GM12874 (cell line): Measurements from ENCODE around the gene XBP1.
A peak's percentile ranks its signal among the peaks of the same experiment; 100 is the strongest.

Source experiments
- TF ChIP-seq, protein P1 (sequence below): IDR thresholded peaks from 2 replicates; pipeline ENCODE4 v1.5.1; 2011; ENCODE audit warnings: low read depth, mild to moderate bottlenecking, control low read depth, low read length, moderate library complexity; ENCODE audit not compliant: insufficient read depth

The XBP1 gene

DNA sequence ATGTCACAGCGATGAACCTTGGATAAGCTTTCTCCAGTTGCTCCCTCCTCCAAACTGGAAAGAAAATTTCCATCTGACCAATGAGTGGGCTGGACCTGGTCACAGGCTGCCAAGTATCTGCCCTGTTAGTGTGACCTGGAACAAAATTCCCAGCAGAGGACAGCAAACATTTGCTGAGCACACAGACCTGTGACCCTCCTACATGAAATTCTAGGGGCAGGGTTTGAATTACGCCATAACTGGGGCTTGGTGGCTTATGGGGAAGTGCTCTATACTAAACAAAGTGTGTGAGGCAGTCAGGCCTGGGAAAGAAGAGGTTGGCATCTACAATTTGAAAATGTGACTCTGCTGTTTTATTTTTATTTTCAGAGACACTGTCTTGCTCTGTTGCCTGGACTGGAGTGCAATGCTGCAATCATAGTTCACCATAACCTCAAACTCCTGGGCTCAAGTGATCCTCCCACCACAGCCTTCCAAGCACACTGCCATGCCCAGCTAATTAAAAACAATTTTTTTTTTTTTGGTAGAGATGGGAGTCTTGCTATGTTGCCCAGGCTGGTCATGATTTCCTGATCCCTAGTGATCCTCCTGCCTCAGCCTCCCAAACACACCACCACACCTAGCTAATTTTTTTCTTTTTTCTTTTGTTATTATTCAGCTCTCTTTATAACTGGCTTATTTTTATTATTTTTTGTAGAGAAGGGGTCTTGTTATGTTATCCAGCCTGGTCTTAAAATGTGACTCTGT, 13.6 kb upstream of the XBP1 start:
- TF ChIP-seq, protein P1, sequence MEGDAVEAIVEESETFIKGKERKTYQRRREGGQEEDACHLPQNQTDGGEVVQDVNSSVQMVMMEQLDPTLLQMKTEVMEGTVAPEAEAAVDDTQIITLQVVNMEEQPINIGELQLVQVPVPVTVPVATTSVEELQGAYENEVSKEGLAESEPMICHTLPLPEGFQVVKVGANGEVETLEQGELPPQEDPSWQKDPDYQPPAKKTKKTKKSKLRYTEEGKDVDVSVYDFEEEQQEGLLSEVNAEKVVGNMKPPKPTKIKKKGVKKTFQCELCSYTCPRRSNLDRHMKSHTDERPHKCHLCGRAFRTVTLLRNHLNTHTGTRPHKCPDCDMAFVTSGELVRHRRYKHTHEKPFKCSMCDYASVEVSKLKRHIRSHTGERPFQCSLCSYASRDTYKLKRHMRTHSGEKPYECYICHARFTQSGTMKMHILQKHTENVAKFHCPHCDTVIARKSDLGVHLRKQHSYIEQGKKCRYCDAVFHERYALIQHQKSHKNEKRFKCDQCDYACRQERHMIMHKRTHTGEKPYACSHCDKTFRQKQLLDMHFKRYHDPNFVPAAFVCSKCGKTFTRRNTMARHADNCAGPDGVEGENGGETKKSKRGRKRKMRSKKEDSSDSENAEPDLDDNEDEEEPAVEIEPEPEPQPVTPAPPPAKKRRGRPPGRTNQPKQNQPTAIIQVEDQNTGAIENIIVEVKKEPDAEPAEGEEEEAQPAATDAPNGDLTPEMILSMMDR = no peak

DNA sequence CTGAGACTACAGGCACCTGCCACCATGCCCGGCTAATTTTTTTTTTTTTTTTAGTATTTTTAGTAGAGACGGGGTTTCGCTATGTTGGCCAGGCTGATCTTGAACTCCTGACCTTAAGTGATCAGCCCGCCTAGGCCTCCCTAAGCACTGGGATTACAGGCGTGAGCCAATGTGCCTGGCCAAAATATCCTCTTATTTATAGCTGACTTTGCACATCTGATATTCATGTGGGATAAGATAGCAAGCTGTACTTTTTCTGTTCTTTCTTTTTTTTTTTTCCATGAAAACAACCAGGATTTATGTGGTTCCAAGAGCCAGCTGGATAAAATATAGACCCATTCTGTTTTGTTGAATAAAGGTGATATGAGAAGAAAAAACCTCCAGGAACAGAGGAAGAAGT, 12.1 kb upstream of the XBP1 start:
- TF ChIP-seq, protein P1 = no peak

DNA sequence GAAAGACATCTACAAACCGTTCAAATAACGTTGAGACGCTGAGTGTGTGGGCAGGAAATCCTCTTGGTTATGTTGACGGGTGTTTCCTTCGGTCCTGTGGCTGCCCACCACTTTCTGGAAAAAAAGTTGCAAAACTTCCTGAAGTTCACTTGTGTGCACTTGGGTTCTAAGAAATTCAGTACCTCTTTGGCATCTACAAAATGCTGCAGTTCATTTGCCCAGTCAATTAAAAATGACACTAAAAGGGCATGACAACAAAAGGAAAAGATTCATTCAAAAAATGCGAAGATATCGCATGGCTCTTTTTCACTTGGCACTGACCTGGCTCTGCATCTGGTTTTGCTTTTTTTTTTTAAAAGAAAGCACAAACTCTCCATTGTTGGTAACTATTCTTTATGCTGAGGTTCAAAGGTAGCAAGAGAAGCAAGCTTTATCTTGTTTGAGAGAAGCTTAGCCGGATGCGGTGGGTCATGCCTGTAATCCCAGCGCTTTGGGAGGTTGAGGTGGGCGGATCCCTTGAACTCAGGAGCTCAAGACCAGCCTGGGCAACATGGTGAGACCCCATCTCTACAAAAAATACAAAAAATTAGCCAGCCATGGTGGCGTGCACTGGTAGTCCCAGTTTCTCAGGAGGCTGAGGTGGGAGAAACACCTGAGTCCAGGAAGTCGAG, 10.6 kb upstream of the XBP1 start:
- TF ChIP-seq, protein P1 = no peak

DNA sequence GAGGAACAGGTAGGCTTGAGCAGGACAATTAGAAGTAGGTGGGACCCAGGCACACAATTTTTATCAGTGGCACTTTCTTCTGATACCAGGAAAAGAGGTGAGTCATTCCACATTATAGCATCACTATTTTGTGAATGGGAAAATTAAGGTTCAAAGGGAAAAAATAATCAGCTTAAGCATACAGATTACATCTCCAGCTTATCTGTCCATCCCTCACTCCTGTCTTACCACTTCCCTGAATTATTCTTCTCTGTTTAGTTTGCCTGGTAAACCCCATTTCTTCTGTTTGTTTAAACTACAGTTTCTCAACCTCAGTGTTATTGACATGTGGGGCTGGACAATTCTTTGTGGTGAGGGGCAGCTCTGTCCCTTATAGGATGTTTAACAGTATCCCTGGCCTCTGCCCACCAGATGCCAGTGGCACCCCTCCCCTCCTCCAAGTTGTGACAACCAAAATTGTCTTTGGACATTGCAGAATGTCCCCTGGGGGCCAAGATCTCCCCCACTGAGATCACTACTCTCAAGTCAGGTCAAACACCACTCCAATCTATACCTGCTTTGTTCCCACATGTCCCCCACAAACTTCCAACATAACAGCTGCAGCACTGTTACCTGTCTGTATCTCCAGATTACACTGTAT, 8.5 kb upstream of the XBP1 start:
- TF ChIP-seq, protein P1 = no peak

DNA sequence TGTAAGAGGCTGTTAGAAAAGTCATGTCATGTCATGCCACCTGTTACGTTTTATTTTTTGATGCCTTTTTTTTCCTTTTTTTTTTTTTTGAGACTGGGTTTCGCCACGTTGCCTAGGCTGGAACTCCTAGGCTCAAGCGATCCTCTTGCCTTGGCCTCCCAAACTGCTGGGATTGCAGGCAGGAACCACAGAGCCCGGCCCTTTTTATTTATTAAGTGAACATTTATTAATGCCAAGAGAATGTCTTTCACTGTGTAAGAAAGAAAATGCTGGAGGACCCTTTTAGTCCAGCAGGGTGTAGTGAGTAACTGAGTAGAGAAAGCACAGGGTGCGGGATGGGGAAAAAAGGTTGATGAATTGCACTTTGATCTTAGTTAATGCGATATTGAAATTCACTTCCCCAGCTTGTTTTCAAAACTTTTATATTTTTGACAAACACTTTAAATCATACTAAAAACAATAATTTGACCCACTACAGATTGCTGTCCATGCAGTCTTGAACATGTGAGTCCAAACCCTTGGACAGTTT, 2.3 kb upstream of the XBP1 start:
- TF ChIP-seq, protein P1 = 0 out of 2 replicates have a peak, but pooled peaks have one; percentile 5

DNA sequence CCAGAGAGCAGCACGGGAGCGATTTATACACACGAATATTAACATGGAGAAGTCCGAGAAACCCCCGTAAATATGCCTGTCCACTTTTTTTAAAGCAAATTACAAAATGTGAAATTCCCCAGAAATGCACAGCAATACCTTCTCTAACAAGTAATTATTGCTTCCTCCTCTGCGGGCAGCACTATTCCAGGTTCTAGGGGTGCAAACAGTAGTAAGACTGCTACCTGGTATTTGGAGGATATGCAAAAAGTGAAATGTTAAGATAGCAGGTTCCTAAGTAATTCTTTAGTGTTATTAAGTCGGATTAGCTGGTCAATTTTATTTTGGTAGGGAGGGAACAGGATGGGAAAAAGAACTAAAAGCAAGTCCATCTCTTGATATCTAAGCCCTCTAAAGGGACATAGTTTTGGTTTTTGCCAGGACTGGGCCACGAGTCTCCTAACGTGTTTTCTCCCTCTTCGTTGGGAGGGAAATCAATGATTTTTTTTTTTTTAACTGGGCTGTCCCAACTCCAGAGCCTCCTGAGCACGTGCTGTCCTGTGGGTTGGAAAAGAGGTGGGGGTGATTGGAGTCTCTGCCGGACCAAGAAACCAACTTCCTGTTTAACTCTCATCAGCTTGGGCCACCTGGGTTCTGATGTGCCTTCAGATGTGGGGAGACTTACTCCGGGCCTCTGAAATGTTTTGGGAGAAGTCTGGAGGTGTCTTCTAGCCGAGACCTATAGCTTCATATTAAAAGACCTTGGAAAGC, 1.7 kb upstream of the XBP1 start:
- TF ChIP-seq, protein P1 = no peak
